Coronary artery (tissue), 2 donors: ENCODE data around the gene UTP15.
A peak's percentile ranks its signal among the peaks of the same experiment; 100 is the strongest.

ENCODE experiments used
- DNase-seq: peaks from one replicate; pipeline ENCODE4 v3.0.0-alpha.2; 2017; ENCODE audit warnings: low spot score
- H3K27ac ChIP-seq, 2 donors: fragments of 200-600 bp; sonication (generic); one replicate each; pipeline ENCODE4 v1.5.1; 2016 to 2019
- H3K4me3 ChIP-seq: fragments of 200-600 bp; sonication (generic); 2 replicates; pipeline ENCODE4 v1.5.1; 2016; ENCODE audit warnings: mild to moderate bottlenecking, moderate library complexity
- TF ChIP-seq, protein P1 (sequence below): fragments of 200-600 bp; sonication (generic); IDR thresholded peaks from one replicate; pipeline ENCODE4 v1.5.1; 2019; ENCODE audit warnings: antibody characterized with exemption

Gene UTP15

GRCh38 chr5:73542020-73542419, 23.5 kb upstream of the UTP15 start:
- no peak for DNase-seq
- H3K27ac ChIP-seq: no peak overlapping the region

GRCh38 chr5:73544429-73545402, 20.8 kb upstream of the UTP15 start:
- TF ChIP-seq, protein P1, sequence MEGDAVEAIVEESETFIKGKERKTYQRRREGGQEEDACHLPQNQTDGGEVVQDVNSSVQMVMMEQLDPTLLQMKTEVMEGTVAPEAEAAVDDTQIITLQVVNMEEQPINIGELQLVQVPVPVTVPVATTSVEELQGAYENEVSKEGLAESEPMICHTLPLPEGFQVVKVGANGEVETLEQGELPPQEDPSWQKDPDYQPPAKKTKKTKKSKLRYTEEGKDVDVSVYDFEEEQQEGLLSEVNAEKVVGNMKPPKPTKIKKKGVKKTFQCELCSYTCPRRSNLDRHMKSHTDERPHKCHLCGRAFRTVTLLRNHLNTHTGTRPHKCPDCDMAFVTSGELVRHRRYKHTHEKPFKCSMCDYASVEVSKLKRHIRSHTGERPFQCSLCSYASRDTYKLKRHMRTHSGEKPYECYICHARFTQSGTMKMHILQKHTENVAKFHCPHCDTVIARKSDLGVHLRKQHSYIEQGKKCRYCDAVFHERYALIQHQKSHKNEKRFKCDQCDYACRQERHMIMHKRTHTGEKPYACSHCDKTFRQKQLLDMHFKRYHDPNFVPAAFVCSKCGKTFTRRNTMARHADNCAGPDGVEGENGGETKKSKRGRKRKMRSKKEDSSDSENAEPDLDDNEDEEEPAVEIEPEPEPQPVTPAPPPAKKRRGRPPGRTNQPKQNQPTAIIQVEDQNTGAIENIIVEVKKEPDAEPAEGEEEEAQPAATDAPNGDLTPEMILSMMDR: no peak
- H3K27ac ChIP-seq: no peak overlapping the region
- no peak for DNase-seq

More at GRCh38 chr5:73542020-73542419, 23.5 kb upstream of the UTP15 start:
- TF ChIP-seq, protein P1: no peak
- no peak overlapping the region for H3K4me3 ChIP-seq

DNA sequence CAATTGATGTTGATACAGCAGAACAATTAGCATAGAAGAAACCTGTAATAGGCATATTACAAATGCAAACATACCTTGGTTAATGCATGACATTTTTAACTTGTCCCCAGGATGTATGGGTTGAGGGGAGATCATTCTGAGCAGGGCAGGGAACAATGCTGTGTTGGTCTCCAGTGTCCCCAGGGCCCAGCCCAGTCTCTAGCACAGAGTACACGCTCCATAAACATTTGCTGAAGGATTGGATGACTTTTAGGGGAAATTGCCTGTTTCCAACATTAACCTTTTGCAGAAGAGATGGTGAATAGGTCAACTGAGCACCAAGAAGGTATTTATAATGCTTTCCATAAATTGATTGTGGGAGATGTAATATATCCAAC, 20.2 kb upstream of the UTP15 start:
- no peak for DNase-seq
- no peak overlapping the region for H3K4me3 ChIP-seq
- no peak overlapping the region for H3K27ac ChIP-seq
- TF ChIP-seq, protein P1: no peak

More at GRCh38 chr5:73544429-73545402, 20.8 kb upstream of the UTP15 start:
- H3K4me3 ChIP-seq: no peak overlapping the region

- Histone ChIP-seq H3K4me3 (no peak overlapping the region), H3K27ac (no peak overlapping the region)
- no peak for DNase-seq
- TF ChIP-seq, protein P1: no peak
These were observed 15.5 kb upstream of the UTP15 start for GRCh38 chr5:73550016-73550415.

DNA sequence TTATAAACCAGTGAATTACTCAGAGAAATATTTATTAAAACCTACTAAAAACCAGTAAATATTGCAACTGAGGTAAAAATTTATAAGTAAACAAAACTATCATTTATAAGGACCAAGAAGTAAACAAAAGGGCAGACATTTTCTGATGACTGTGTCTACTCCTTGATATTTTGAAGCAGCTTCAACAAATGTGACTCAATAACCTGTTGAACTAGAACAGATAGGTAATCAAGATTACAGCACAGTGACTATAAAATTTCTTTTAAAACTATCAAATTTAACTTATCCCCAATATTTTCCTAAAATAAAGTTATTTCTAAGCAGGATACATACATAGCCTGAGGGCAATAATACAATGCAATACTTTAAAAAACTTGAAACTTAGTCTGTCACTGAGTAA, 12.9 kb upstream of the UTP15 start:
- no peak for DNase-seq
- TF ChIP-seq, protein P1: no peak
- Histone ChIP-seq H3K27ac (no peak overlapping the region), H3K4me3 (no peak overlapping the region)

DNA sequence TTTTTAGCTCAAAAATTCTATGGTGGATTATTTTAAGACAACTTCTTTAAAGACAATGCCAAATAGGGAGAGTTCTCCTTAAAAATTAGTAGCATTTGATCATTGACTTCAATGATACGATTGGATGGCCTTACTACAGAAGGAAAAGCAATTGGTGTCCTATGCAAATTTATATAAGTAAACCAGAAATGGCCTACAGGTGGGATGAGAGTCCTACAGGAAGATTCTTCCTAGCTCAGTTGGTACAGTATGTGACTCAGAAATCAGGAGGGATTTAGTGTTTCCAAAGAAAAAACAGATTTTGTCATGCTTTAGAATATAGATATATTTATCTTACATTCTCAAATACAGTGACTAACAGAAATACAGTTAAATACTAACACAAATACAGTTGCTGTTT, 6.6 kb upstream of the UTP15 start:
- TF ChIP-seq, protein P1: no peak
- no peak overlapping the region for H3K27ac ChIP-seq
- H3K4me3 ChIP-seq: no peak overlapping the region
- no peak for DNase-seq

DNA sequence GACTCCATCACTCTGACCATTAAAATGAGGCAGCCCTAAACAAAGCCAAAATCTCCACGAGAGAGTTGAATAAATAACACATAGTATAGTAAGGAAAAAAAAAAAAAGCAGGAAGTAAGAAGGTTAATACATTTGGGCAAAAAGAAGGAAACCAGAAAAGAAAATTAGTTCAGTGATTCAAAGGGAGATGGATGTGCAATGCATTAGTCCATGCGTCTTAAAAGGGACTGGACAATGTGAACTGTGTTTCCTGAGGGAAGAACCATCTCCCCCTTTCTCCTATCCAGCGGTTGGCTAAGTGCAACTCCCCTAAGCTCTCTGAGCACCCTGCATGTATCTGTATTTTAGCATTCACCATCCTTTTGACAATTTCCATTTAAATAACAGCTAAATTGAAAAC, 1.5 kb upstream of the UTP15 start:
- TF ChIP-seq, protein P1: no peak
- DNase-seq: no peak
- Histone ChIP-seq H3K4me3 (peak overlapping the region; percentile 76), H3K27ac (peak overlapping the region in 1 of 2 donors; percentile 91)
